Bone marrow (tissue), 2 donors: ENCODE measurements around the gene STK17A.
"Not testable (repeated sequence)": the region's sequence is repeated elsewhere in the genome, so short reads cannot be mapped to it uniquely, and the experiment has no call there.

Experiments used
- DNase-seq, 2 donors: peaks; one replicate each; lab custom pipeline; 2025; lab: John Stamatoyannopoulos, UW

Gene STK17A

DNA sequence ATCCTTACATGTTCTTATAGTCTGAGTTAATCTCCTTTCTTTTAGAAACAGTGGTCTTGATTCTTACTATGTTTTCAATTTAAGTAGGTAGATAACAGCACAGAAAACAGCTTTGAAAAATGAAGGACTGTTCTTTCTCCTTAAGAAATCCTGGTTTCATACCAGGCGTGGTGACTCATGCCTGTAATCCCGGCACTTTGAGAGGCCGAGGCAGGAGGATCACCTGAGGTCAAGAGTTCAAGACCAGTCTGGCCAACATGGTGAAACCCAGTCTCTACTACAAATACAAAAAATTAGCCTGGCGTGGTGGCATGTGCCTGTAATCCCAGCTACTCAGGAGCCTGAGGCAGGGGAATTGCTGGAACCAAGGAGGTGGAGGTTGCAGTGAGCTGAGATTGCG, 13.5 kb downstream of the STK17A start:
- not testable (repeated sequence) for DNase-seq

GRCh38 chr7:43600056-43600455, 17.1 kb downstream of the STK17A start:
- no peak for DNase-seq

DNA sequence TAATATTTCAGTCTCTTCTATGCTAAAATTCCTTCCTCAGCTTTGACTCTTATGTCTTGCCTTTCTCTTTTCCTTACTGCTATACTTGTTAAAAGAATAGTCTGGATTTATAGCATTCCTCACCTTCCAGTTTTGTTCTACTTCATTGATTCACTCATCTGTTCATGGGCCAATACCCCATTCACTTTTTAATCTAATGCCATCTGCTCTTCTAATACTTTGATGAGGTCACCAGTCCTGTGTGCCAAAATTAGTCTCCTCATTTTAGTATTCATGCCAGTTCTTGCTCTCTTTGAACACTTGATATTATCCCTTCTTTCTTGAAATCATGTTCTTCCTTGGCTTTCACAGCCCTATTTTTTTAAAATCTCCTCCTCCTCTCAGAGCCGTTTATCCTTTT, 19.3 kb downstream of the STK17A start:
- no peak for DNase-seq

DNA sequence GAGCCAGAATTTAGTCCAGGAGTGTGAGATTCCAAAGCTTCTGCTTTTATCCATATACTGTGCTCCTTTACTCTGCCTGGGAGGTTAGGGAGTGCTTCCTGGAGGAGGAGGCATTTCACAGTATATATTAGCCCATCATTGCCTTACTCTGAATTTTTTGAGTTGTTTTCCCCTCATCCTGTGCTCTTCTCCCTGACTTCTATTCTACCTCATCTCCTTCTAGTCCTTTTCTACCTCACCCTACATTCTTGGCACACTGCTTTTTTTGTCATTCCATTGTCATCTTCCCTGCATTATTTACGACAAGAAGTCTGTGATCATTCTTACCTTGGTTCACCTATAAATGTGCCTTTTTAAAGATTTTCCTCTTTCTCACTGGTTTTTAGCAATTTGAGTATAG, 21.3 kb downstream of the STK17A start:
- DNase-seq = no peak

- no peak for DNase-seq
These were observed 26.2 kb downstream of the STK17A start for GRCh38 chr7:43609097-43609496.

DNA sequence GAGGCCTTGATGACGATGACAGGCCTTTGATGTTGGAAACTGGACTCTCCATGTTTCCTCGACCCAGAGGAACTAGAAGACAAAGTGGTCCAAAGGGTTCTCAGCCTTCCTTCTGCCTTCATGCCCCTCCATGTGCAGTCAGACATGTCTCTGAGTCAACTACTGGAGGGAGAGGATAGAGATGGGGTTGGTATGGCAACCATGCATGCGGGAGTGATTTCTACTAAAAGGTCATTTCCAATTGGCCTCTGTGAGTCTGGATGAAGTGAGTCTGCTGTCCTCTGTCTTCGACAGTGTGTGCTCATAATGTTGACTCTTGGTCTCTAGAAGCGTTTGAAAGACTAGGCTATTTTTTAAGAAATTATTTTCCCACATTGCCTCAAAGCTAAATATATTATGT, 29.2 kb downstream of the STK17A start:
- no peak for DNase-seq

DNA sequence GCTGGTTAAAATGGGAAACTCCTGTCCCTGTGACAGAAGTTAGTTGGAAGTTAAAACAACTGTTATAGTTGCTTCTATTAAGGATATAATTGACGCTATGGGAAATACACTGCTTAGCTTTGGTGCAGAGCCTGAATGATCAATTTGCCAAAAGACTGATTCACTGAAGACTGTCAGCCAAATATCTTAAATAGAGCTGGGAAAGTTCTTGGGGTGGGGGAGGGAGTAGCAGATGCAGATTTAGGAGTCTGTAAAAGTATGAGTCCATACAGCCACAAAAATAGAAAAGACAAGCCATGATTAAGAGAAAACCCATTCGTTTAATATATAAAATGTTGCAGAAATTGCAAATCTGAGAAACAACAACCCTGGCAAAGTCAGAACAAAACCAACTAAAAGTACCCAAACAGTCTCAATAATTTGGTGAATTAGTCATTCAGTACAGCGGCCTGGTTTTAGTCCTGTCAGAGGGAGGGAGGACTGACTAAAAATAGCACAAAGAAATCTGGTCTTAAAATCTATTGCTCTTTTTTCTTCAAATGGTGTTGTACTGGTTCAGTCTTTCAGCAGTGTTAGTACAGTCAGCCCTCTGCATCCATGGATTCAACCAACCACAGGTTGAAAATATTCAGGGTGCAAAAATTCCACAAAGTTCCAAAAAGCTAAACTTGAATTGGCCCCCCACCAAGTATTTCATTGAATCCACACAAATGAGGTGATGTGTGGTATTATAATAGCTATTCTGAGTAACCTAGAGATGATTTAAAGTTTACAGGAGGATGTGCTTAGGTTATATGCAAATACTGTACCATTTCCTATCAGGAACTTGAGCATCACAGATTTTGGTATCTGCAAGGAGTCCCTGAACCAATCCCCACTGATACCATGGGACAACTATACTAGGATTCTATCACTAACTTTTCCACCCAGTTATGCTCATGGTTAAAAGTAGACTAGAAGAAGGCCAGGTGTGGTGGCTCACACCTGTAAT, 30.0 kb downstream of the STK17A start:
- no peak for DNase-seq

GRCh38 chr7:43615558-43616145, 32.7 kb downstream of the STK17A start:
- DNase-seq = no peak

- DNase-seq = no peak
These were observed 34.1 kb downstream of the STK17A start for GRCh38 chr7:43616977-43617376.

GRCh38 chr7:43618073-43618472, 35.2 kb downstream of the STK17A start:
- no peak for DNase-seq

DNA sequence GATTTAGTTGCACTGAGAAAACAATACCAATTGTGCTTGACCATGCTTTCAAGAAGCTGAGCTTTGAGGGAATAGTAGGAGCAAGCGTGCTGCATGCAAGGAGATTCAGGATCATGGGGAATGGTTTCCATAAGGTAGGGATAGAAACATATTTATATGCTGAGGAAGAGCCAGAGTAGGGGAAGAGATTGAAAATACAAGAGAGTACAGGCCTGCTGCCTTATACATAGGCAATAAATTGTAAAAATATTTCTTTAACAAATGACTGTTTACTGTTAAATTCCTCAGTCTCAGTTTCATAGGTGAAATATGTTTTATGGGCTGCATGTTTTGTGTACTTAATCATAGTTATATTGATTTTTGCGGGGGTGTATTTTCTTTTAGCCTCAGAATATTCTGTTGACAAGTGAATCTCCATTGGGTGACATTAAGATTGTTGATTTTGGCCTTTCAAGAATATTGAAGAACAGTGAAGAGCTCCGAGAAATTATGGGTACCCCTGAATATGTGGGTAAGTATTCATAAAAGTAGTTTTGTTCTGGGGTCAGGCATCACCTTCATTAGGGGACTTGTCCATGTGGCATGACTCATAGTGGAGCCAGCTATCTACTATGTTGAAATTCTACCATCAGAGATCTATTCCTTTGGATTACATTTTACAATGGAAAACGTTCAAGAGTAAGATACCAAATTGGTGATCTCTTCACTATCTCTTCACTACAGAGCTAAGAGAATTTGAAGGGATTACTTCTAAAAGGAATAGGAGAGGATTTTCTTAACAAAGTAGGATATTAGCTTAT, 36.5 kb downstream of the STK17A start:
- no peak for DNase-seq

DNA sequence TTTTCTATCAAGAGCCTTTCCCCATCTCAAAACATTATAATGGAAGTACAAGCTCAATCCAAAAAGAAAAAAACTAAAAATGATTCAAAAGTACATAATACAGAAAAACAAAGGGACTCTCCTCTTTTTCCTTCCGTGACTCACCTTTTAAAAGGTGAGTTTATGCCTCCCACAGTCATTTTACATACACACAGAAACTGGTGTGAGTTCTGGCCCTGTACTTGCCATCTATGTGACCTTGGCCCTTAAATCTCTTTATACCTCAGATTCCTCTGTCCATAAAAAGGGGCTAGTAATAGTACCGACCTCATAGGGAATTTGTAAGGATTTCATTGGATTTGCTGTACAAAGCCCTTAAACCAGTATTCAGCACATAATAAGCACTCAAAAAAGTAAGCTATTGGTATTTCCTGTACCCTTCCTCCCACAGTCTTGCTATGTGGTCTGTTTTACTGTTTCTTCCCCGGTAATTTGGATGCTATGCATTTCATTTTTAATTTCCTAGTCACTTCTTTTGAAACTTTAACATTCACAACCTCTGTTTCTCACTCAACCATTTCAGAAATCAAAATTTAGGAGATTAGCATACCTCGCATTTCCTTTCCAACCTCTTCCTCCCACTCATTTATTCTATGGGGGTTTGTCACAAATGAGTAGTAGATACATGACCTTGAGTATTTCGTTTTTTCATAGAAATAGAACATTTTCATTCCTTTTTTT, 39.0 kb downstream of the STK17A start:
- DNase-seq = no peak

GRCh38 chr7:43624156-43624555, 41.2 kb downstream of the STK17A start:
- no peak for DNase-seq

- no peak for DNase-seq
These were observed 42.5 kb downstream of the STK17A start for GRCh38 chr7:43625453-43625852.

GRCh38 chr7:43625980-43626379, 43.1 kb downstream of the STK17A start:
- no peak for DNase-seq

- DNase-seq = no peak
These were observed 43.8 kb downstream of the STK17A start for GRCh38 chr7:43626695-43627094.

GRCh38 chr7:43627798-43628197, 44.9 kb downstream of the STK17A start:
- not testable (repeated sequence) for DNase-seq

DNA sequence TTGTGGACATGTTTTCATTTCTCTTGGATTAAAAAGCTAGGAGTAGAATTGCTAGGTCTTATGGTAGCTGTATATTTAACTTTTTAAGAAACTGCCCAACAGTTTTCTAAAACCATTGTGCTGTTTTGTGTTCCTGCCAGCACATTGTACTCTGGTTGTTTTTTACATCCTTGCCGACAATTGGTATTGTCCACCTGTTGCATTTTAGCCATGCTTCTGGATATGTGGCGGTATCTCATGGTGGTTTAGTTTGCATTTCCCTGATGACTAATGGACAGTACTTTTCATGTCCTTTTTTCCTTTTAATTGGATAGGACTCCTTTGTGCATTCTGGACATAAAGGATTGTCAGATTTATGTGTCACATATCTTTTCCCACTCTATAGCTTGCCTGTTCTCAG, 45.5 kb downstream of the STK17A start:
- no peak for DNase-seq

DNA sequence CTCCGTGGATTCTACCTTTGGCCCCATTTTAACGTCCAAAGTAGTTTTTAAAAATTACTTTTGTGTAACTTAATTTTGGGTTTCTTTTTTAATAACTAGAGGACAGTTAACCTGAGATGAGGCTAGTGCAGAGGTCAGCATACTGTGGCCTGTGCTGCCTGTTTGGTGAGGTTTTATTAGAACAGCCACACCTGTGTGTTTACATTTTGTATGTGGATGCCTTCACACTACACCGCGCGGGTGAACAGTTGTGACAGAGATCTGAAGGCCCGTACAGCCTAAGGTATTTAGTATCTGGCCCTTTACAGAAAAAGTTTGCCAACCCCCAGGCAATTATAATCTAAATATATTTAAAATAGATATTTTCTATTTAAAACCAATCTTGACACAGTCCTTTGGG, 46.9 kb downstream of the STK17A start:
- no peak for DNase-seq

DNA sequence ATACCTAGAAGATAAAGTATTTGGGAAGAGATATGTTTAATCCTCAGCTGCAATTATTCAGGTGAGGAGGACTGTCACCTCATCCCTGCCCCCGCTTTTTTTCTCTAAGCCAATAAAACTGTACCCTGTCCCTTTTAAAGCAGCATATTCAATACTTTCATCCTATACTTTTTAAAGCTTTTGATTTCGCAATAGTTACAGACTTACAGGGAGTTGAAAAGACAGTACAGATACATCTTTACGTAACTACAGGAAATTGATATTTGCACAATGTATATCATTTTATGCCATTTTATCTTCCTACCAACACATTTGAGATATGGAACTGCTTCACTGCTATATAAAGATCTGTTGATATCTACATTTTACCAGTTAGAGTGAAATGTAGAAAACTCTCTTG, 47.6 kb downstream of the STK17A start:
- no peak for DNase-seq

DNA sequence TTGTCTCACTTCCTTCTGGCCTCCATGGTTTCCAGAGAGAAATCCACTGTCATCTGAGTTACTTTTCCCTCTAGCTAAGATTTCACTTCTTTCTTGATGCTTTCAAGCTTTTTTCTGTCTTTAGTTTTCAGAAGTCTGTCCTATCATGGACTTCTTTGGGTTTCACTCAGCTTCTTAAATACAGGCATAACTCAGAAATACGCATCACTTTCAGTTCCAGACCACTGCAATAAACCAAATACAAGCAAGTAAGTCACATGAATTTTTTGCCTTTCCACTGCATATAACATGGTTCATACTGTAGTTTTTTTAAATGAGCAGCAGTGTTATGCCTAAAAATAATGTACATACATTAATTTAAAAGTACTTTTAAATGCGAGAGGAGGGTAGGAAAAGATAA, 48.7 kb downstream of the STK17A start:
- DNase-seq = no peak

GRCh38 chr7:43632746-43633145, 49.8 kb downstream of the STK17A start:
- DNase-seq = no peak
